GM23338 (cell line): Measurements from ENCODE around the gene MPHOSPH6. TPM values are rescaled to one million over a fixed set of nuclear protein-coding genes. Genes with fewer than 3 reads are reported as not detected.
A peak's percentile ranks its signal among the peaks of the same experiment; 100 is the strongest.
"Not testable (repeated sequence)": the region's sequence is repeated elsewhere in the genome, so short reads cannot be mapped to it uniquely, and the experiment has no call there.

Source experiments
- ATAC-seq: fragments of 200-7000 bp; cut with Tn5 transposase; 3 replicates; pipeline ENCODE4 v1.9.1; 2020
- DNase-seq: peaks from one replicate; pipeline ENCODE4 v3.0.0-alpha.2; 2015; ENCODE audit warnings: low spot score
- H2AFZ ChIP-seq: fragments of 200-600 bp; sonication (generic); 2 replicates; pipeline ENCODE4 v1.8.0; 2016; ENCODE audit warnings: antibody characterized with exemption, mild to moderate bottlenecking, moderate library complexity
- H3F3A ChIP-seq: fragments of 200-600 bp; sonication (generic); replicated peaks from 2 replicates; pipeline ENCODE4 v1.8.0; 2017; ENCODE audit warnings: antibody characterized with exemption, mixed run types, low read depth
- H3K27ac ChIP-seq: fragments of 200-600 bp; sonication (generic); 2 replicates; pipeline ENCODE4 v1.6.1; 2016; ENCODE audit warnings: low read depth
- H3K27me3 ChIP-seq: fragments of 200-600 bp; sonication (generic); 2 replicates; pipeline ENCODE4 v1.8.0; 2016; ENCODE audit warnings: mild to moderate bottlenecking, mixed run types, moderate library complexity; ENCODE audit not compliant: insufficient read depth
- H3K36me3 ChIP-seq: fragments of 200-600 bp; sonication (generic); 2 replicates; pipeline ENCODE4 v1.8.0; 2016; ENCODE audit warnings: mild to moderate bottlenecking; ENCODE audit not compliant: insufficient read depth
- H3K4me1 ChIP-seq: fragments of 200-600 bp; sonication (generic); 2 replicates; pipeline ENCODE4 v1.8.0; 2016; ENCODE audit warnings: mild to moderate bottlenecking, moderate library complexity; ENCODE audit not compliant: insufficient read depth
- H3K4me2 ChIP-seq: fragments of 200-600 bp; sonication (generic); 2 replicates; pipeline ENCODE4 v1.7.1; 2017; ENCODE audit warnings: mixed run types
- H3K4me3 ChIP-seq: fragments of 200-600 bp; sonication (generic); 2 replicates; pipeline ENCODE4 v1.6.1; 2016; ENCODE audit warnings: mixed run types
- H3K79me2 ChIP-seq: fragments of 200-600 bp; sonication (generic); replicated peaks from 2 replicates; pipeline ENCODE4 v1.8.0; 2017; ENCODE audit warnings: mild to moderate bottlenecking; ENCODE audit not compliant: insufficient read depth
- H3K9me2 ChIP-seq: fragments of 200-600 bp; sonication (generic); 2 replicates; pipeline ENCODE4 v1.8.0; 2017; ENCODE audit not compliant: insufficient read depth
- H4K20me1 ChIP-seq: fragments of 200-600 bp; sonication (generic); replicated peaks from 2 replicates; pipeline ENCODE4 v1.8.0; 2017; ENCODE audit warnings: mild to moderate bottlenecking; ENCODE audit not compliant: insufficient read depth
- H3K27ac Mint-ChIP-seq: 2 replicates; pipeline ENCODE4 v1.8.0; 2020; ENCODE audit warnings: inconsistent platforms, mild to moderate bottlenecking, moderate library complexity, mixed read lengths
- H3K27me3 Mint-ChIP-seq: 3 replicates; pipeline ENCODE4 v1.8.0; 2022; ENCODE audit warnings: low read depth, mild to moderate bottlenecking, moderate library complexity, mixed read lengths, inconsistent platforms; ENCODE audit not compliant: insufficient read depth, poor library complexity
- H3K36me3 Mint-ChIP-seq: 3 replicates; pipeline ENCODE4 v1.8.0; 2021; ENCODE audit warnings: low read depth, mild to moderate bottlenecking, inconsistent platforms, moderate library complexity, mixed read lengths
- H3K4me1 Mint-ChIP-seq: 3 replicates; pipeline ENCODE4 v1.8.0; 2020; ENCODE audit warnings: mild to moderate bottlenecking, inconsistent platforms, mixed read lengths
- H3K4me3 Mint-ChIP-seq: 3 replicates; pipeline ENCODE4 v1.8.0; 2021; ENCODE audit warnings: moderate library complexity, mild to moderate bottlenecking, inconsistent platforms, mixed read lengths
- H3K9me3 Mint-ChIP-seq: 3 replicates; pipeline ENCODE4 v1.8.0; 2020; ENCODE audit warnings: moderate library complexity, mild to moderate bottlenecking, inconsistent platforms, mixed read lengths
- CREB1 ChIP-seq: fragments of 250-450 bp; sonication (Bioruptor Pico); IDR thresholded peaks from 2 replicates; pipeline ENCODE4 v1.5.0; 2020; ENCODE audit warnings: low read depth, mild to moderate bottlenecking, moderate library complexity
- CTCF ChIP-seq, 2 experiments: fragments of 200-600 bp in 1 of 2; sonication (generic) in 1 of 2; conservative IDR thresholded peaks; 2 replicates each; pipeline versions ENCODE4 v1.5.1 to v1.6.1; 2016 to 2017; ENCODE audit warnings: antibody characterized with exemption in 2 of 2, low read depth in 2 of 2, mild to moderate bottlenecking in 2 of 2, moderate library complexity in 1 of 2
- ETS1 ChIP-seq: IDR thresholded peaks from 2 replicates; pipeline ENCODE4 v1.6.1; 2016; ENCODE audit warnings: antibody characterized with exemption
- EZH2phosphoT487 ChIP-seq: fragments of 200-600 bp; sonication (generic); IDR thresholded peaks from one replicate; pipeline ENCODE4 v1.8.1; 2018; ENCODE audit warnings: antibody characterized with exemption; ENCODE audit not compliant: unreplicated experiment
- JUNB ChIP-seq: IDR thresholded peaks from one replicate; pipeline ENCODE4 v1.6.1; 2016; ENCODE audit warnings: antibody characterized with exemption; ENCODE audit not compliant: unreplicated experiment
- NANOG ChIP-seq: IDR thresholded peaks from 2 replicates; pipeline ENCODE4 v1.6.1; 2016; ENCODE audit warnings: antibody characterized with exemption, borderline replicate concordance
- POLR2AphosphoS5 ChIP-seq: IDR thresholded peaks from 2 replicates; pipeline ENCODE4 v1.6.1; 2016; ENCODE audit warnings: antibody characterized with exemption, low read depth
- REST ChIP-seq: IDR thresholded peaks from one replicate; pipeline ENCODE4 v1.6.1; 2018; ENCODE audit warnings: antibody characterized with exemption; ENCODE audit not compliant: unreplicated experiment
- STAT1 ChIP-seq: IDR thresholded peaks from one replicate; pipeline ENCODE4 v1.6.1; 2016; ENCODE audit warnings: antibody characterized with exemption; ENCODE audit not compliant: unreplicated experiment
- ZNF114 ChIP-seq: fragments of 250-450 bp; sonication (Bioruptor Pico); IDR thresholded peaks from 2 replicates; pipeline ENCODE4 v1.5.0; 2020; ENCODE audit warnings: mild to moderate bottlenecking, moderate library complexity
- ZNF331 ChIP-seq: fragments of 250-450 bp; sonication (Bioruptor Pico); IDR thresholded peaks from 2 replicates; pipeline ENCODE4 v1.5.0; 2020; ENCODE audit warnings: low read depth, mild to moderate bottlenecking, moderate library complexity
- long read RNA-seq: library from polyadenylated mRNA; unstranded; transcript quantifications from one replicate; pipeline ENCODE4 v2.0.0, GENCODE V29; 2020; ENCODE audit not compliant: unreplicated experiment
- polyA plus RNA-seq: library from polyadenylated mRNA; unstranded; fragments of >200 nt; fragmentation: Nextera tagmentation; extraction: Ambion mirVana; gene quantifications from 2 replicates; pipeline ENCODE4 v1.2.1, GENCODE V29; 2016
- total RNA-seq: library from RNA; depleted of rRNA; stranded (reverse); fragments of >200 nt; shearing (Covaris generic); gene quantifications from 2 replicates; pipeline ENCODE4 v1.2.3, GENCODE V29; 2014; rRNA removed

Gene MPHOSPH6
- 40.8 and 49.1 TPM in 2 replicates for total RNA-seq
- 91.1 and 94.7 TPM in 2 replicates for polyA plus RNA-seq
- long read RNA-seq, transcript MPHOSPH6-201 (5 exons, 1,103 nt): major isoform, 19 of 23 reads
- long read RNA-seq, partial matches to known transcripts: 0 of 23 reads
- long read RNA-seq, other reads (novel, unspliced or antisense): 4 of 23 reads

- Histone ChIP-seq H3K27me3 (peaks cover 19% of the 10 kb centered on the region), H4K20me1 (peaks cover 8% of the 10 kb centered on the region), H2AFZ (peak within 1 kb of the TSS; percentile 98), H3K27ac (peak within 1 kb of the TSS; percentile 92; the same call in 1 of the 2 replicates), H3K9me2 (0 out of 2 replicates have a peak, but pooled peaks cover 2% of the 10 kb centered on the region), H3K4me2 (peak within 1 kb of the TSS; percentile 99), H3K4me3 (peak within 1 kb of the TSS; percentile 93), H3K36me3 (peaks cover 22% of the 10 kb centered on the region; the same call in 1 of the 2 replicates), H3K4me1 (0 out of 2 replicates have a peak, but pooled peaks cover 8% of the 10 kb centered on the region), H3F3A (no peaks in the 10 kb centered on the region), H3K79me2 (peaks cover 46% of the 10 kb centered on the region)
- peaks cover 10% of the 10 kb centered on the region for H3K4me1 Mint-ChIP-seq
- H3K36me3 Mint-ChIP-seq: peaks cover 42% of the 10 kb centered on the region
- TF ChIP-seq POLR2AphosphoS5 (peak; percentile 87), CREB1 (CRISPR knock-in tag) (peak; percentile 65), ZNF114 (CRISPR knock-in tag) (no peak), ETS1 (peak; percentile 50; the same call in 1 of the 2 replicates)
- DNase-seq: peak; percentile 94
- H3K27ac Mint-ChIP-seq: peak within 1 kb of the TSS; percentile 99
- peak within 1 kb of the TSS; percentile 95 for H3K4me3 Mint-ChIP-seq
- H3K9me3 Mint-ChIP-seq: peaks cover 11% of the 10 kb centered on the region
- ATAC-seq: peak; percentile 93
- peaks cover 9% of the 10 kb centered on the region for H3K27me3 Mint-ChIP-seq
These were observed at the start of gene MPHOSPH6 for GRCh38 chr16:82169861-82170845. Gene MPHOSPH6 (minus strand): TSS chr16:82170224. CDS start chr16:82170175, 49 bp downstream.

GRCh38 chr16:82219298-82219697 lies 49.3 kb upstream of the MPHOSPH6 start:
- Mint-ChIP-seq H3K9me3 (no peaks in the 10 kb centered on the region), H3K4me1 (no peaks in the 10 kb centered on the region), H3K36me3 (no peaks in the 10 kb centered on the region), H3K27ac (no peak overlapping the region), H3K4me3 (no peak overlapping the region), H3K27me3 (no peaks in the 10 kb centered on the region)
- Histone ChIP-seq H3K4me2 (no peak overlapping the region), H2AFZ (no peak overlapping the region), H3F3A (no peaks in the 10 kb centered on the region), H3K9me2 (no peaks in the 10 kb centered on the region; the same call in 1 of the 2 replicates), H3K36me3 (no peaks in the 10 kb centered on the region), H3K27ac (no peak overlapping the region), H3K79me2 (no peaks in the 10 kb centered on the region), H3K4me3 (no peak overlapping the region), H4K20me1 (no peaks in the 10 kb centered on the region), H3K4me1 (no peaks in the 10 kb centered on the region), H3K27me3 (no peaks in the 10 kb centered on the region)
- DNase-seq (peak; percentile 8), ATAC-seq (no peak)
- no peak for TF ChIP-seq ZNF331 (CRISPR knock-in tag)
- no peak for TF ChIP-seq CTCF (conservative IDR thresholded peaks at IDR 0.05; ENCODE audit: low read depth in 2 of 2)
- no peak for TF ChIP-seq JUNB
- TF ChIP-seq EZH2phosphoT487: no peak
- no peak for TF ChIP-seq POLR2AphosphoS5
- TF ChIP-seq NANOG: no peak
- no peak for TF ChIP-seq REST
- TF ChIP-seq STAT1: no peak

GRCh38 chr16:82209314-82209713 lies 39.3 kb upstream of the MPHOSPH6 start:
- H3K27me3 ChIP-seq, H3K4me2 ChIP-seq, H3K4me1 ChIP-seq, H3K36me3 ChIP-seq, H3K27ac Mint-ChIP-seq, DNase-seq, H3K4me3 ChIP-seq, H2AFZ ChIP-seq, H3K79me2 ChIP-seq, ATAC-seq, H3K4me1 Mint-ChIP-seq, H3K36me3 Mint-ChIP-seq, H3F3A ChIP-seq, H3K4me3 Mint-ChIP-seq, H3K9me2 ChIP-seq, H3K27ac ChIP-seq, H3K27me3 Mint-ChIP-seq, H4K20me1 ChIP-seq: not testable (repeated sequence)
- H3K9me3 Mint-ChIP-seq: peaks cover 51% of the 10 kb centered on the region
